ENCODE measurements around the gene DMBT1. TPM values are rescaled to one million over a fixed set of nuclear protein-coding genes. Genes with fewer than 3 reads are reported as not detected.

The DMBT1 gene
- total and polyA plus RNA-seq, 2 of the 4 experiments (the other 2 are of a cell fraction) = under 0.01 TPM; not detected in 1

DNA sequence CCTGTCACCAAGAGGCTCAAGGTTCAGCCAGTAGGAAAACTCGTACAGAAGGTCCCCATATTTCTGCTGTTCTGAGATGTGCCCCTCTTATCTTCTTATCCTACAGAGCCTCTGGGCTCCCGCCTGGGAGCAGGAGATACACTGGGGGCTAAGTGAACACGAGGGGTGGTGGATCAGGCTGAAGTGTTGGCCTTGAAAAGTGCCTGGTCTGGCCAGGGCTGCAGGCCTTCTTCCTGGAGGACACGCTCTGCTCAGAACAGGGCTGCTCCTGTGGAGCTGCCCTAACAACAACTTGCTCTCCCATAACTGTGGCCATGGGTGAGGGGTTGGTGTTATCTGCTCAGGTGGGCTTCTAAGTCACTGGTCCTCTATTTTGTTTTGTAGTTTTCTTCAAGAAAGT is 105.4 kb downstream of the DMBT1 start:
- Histone ChIP-seq H4K5ac (ENCODE audit: low read depth, low read length) (no peak overlapping the region), H3K9ac (ENCODE audit: low read depth, low read length) (no peak overlapping the region), H3K27ac (ENCODE audit: insufficient read depth, low read length) (no peak overlapping the region), H2BK15ac (ENCODE audit: low read depth, low read length) (no peak overlapping the region), H3K79me1 (ENCODE audit: low read depth in 1 of 2, low read length in 2 of 2) (no peaks in the 10 kb centered on the region), H2AFZ (replicated peaks; ENCODE audit: low read length, poor library complexity) (peak overlapping the region; percentile 32), H3K14ac (replicated peaks; ENCODE audit: low read depth, low read length) (no peak overlapping the region), H2AK9ac (replicated peaks; ENCODE audit: low read depth, low read length, poor library complexity) (no peak overlapping the region), H2AK5ac (ENCODE audit: low read depth, low read length) (no peak overlapping the region), H2BK5ac (ENCODE audit: low read depth, low read length, poor library complexity, severe bottlenecking) (no peak overlapping the region), H3K18ac (ENCODE audit: low read depth, low read length) (no peak overlapping the region), H3K9me3 (ENCODE audit: control insufficient read depth, insufficient read depth, low read length) (no peaks in the 10 kb centered on the region), H4K91ac (ENCODE audit: insufficient read depth, low read depth, low read length) (no peak overlapping the region), H3K27me3 (ENCODE audit: control insufficient read depth, insufficient read depth, low read length) (no peaks in the 10 kb centered on the region), H4K8ac (ENCODE audit: low read depth in 2 of 2, low read length in 2 of 2) (no peak overlapping the region), H3K4me2 (ENCODE audit: low read depth, low read length) (no peak overlapping the region), H3K4ac (ENCODE audit: low read depth, low read length) (no peak overlapping the region), H4K20me1 (ENCODE audit: insufficient read depth, low read length) (no peaks in the 10 kb centered on the region), H2BK20ac (ENCODE audit: low read depth, low read length) (no peak overlapping the region), H3K56ac (ENCODE audit: extremely low read depth, insufficient read depth, low read length) (no peak overlapping the region), H3K9me1 (ENCODE audit: insufficient read depth, low read length) (no peaks in the 10 kb centered on the region), H2BK120ac (ENCODE audit: low read depth, low read length) (no peak overlapping the region), H3K36me3 (ENCODE audit: control insufficient read depth, insufficient read depth, low read length) (no peaks in the 10 kb centered on the region), H3K23ac (ENCODE audit: low read depth, low read length) (no peak overlapping the region), H3K4me3 (ENCODE audit: insufficient read depth, low read depth, low read length) (no peak overlapping the region), H3K4me1 (ENCODE audit: control insufficient read depth, insufficient read depth, low read length) (no peaks in the 10 kb centered on the region)
- in situ Hi-C loops (cut with MboI; ENCODE audit: low sequenced_read_pairs) (loop anchor here (25.0 kb wide), 1 partner anchor 896 kb away; no protein-coding TSS in a partner anchor), intact Hi-C loops (cut with micrococcal nuclease) (no loop called here), dilution Hi-C loops (cut with HindIII; ENCODE audit: low sequenced_read_pairs, unreplicated experiment) (no loop called here)
- no peak for DNase-seq
- no CpG with 5 or more reads among the region's 4 CpGs for WGBS, 2 experiments (ENCODE audit: extremely low coverage in 2 of 2, insufficient read length in 1 of 2)
- POLR2A ChIA-PET (ENCODE audit: unreplicated experiment) = no interaction called here
- CTCF ChIA-PET = no interaction called here
- TF ChIP-seq, protein P1, sequence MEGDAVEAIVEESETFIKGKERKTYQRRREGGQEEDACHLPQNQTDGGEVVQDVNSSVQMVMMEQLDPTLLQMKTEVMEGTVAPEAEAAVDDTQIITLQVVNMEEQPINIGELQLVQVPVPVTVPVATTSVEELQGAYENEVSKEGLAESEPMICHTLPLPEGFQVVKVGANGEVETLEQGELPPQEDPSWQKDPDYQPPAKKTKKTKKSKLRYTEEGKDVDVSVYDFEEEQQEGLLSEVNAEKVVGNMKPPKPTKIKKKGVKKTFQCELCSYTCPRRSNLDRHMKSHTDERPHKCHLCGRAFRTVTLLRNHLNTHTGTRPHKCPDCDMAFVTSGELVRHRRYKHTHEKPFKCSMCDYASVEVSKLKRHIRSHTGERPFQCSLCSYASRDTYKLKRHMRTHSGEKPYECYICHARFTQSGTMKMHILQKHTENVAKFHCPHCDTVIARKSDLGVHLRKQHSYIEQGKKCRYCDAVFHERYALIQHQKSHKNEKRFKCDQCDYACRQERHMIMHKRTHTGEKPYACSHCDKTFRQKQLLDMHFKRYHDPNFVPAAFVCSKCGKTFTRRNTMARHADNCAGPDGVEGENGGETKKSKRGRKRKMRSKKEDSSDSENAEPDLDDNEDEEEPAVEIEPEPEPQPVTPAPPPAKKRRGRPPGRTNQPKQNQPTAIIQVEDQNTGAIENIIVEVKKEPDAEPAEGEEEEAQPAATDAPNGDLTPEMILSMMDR (conservative IDR thresholded peaks at IDR 0.05; ENCODE audit: low read depth, low read length) = no peak
- TF ChIP-seq RAD21 (IDR thresholded peaks at IDR 0.05; ENCODE audit: low read length) (no peak), RCOR1 (IDR thresholded peaks at IDR 0.05; ENCODE audit: insufficient replicate concordance, low read length) (no peak), MAZ (IDR thresholded peaks at IDR 0.05; ENCODE audit: borderline replicate concordance, low read depth, low read length) (no peak)
- BruUV-seq (replicated peaks) = no TSS peak
- ATAC-seq (ENCODE audit: low read depth) = no peak

All from IMR-90 (cell line).